ENCODE measurements around the gene SYNC.
"Not testable (repeated sequence)": the region's sequence is repeated elsewhere in the genome, so short reads cannot be mapped to it uniquely, and the experiment has no call there.

SYNC gene

GRCh38 chr1:32632829-32633228 is 69.7 kb downstream of the SYNC start:
- Histone ChIP-seq H3K36me3 (ENCODE audit: insufficient read depth, low read length) (peaks cover 33% of the 10 kb centered on the region), H3K27ac (ENCODE audit: low read depth, low read length, poor library complexity, severe bottlenecking) (peak overlapping the region; percentile 11), H3F3A (ENCODE audit: insufficient read depth, low read length) (peaks cover 4% of the 10 kb centered on the region; the same call in 1 of the 2 replicates), H4K20me1 (ENCODE audit: insufficient read depth, low read length) (no peaks in the 10 kb centered on the region), H3K9me2 (ENCODE audit: low read depth, low read length) (no peaks in the 10 kb centered on the region), H3K4me1 (ENCODE audit: insufficient read depth, low read length, severe bottlenecking) (peaks cover 9% of the 10 kb centered on the region), H3K4me3 (ENCODE audit: low read depth, low read length, poor library complexity, severe bottlenecking) (no peak overlapping the region), H3K27me3 (ENCODE audit: insufficient read depth, low read length) (no peaks in the 10 kb centered on the region), H3K9ac (ENCODE audit: low read length) (no peak overlapping the region), H3K9me3 (ENCODE audit: low read length) (no peaks in the 10 kb centered on the region), H3K79me2 (ENCODE audit: insufficient read depth, low read length) (peaks cover 6% of the 10 kb centered on the region; the same call in 1 of the 2 replicates), H3K4me2 (ENCODE audit: low read length) (no peak overlapping the region), H2AFZ (ENCODE audit: low read length) (no peak overlapping the region)
- TF ChIP-seq CTCF (IDR thresholded peaks at IDR 0.05; ENCODE audit: low read length) (no peak), EZH2 (IDR thresholded peaks at IDR 0.05; ENCODE audit: borderline replicate concordance, low read length) (no peak)

- Histone ChIP-seq H3K36me3 (ENCODE audit: insufficient read depth, low read length) (peaks cover 42% of the 10 kb centered on the region), H3K4me1 (ENCODE audit: insufficient read depth, low read length, severe bottlenecking) (peaks cover 19% of the 10 kb centered on the region)
- not testable (repeated sequence) for H3K79me2 ChIP-seq (ENCODE audit: insufficient read depth, low read length); H3K4me2 ChIP-seq (ENCODE audit: low read length); H3K27me3 ChIP-seq (ENCODE audit: insufficient read depth, low read length); H4K20me1 ChIP-seq (ENCODE audit: insufficient read depth, low read length); H3K9me3 ChIP-seq (ENCODE audit: low read length); H3K9ac ChIP-seq (ENCODE audit: low read length); H3K27ac ChIP-seq (ENCODE audit: low read depth, low read length, poor library complexity, severe bottlenecking); H3K9me2 ChIP-seq (ENCODE audit: low read depth, low read length); H2AFZ ChIP-seq (ENCODE audit: low read length); H3F3A ChIP-seq (ENCODE audit: insufficient read depth, low read length); H3K4me3 ChIP-seq (ENCODE audit: low read depth, low read length, poor library complexity, severe bottlenecking)
Measured at GRCh38 chr1:32630173-32630572, 72.4 kb downstream of the SYNC start.
